ENCODE data around the gene NCOA5. TPM values are rescaled to one million over a fixed set of nuclear protein-coding genes. Genes with fewer than 3 reads are reported as not detected.

Gene NCOA5
- total RNA-seq, 1 experiment from 2014 or later, result 34.4 TPM

DNA sequence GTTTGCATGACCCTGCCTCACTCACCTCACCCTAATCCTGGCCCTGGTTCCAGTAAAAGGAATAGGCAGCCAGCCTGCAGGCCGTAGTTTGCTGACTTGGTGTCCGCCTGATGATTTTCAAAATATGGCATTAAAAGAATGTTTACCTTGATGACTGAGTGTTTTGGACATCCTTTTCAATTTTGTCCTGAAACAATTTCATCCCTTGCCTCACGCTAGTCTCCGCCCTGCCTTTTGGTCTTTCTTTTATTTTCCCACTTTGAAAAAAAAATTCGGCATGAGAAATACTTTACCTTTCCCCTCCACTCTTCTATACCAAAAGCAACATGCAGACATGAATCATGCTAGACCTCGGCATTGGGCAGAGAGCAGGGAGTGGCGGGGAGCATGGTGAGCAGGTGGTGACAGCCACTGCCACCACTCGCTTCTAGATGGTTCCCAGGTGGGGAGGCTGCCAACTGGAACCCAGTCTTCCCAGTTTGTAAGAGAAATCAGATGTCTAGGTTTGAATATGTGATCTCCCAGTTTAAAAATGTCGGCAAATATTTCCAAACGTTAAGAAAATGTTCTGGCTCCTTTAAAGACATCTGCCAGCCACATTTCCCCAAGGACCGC is 37.7 kb upstream of the NCOA5 start:
- CTCF ChIA-PET, result interaction anchor here (0.6 to 1.2 kb wide), 5 partner anchors 105 to 337 kb away, joined by 3 to 4 read pairs (median 4); no protein-coding TSS in a partner anchor
- peaks cover 97% of the 10 kb centered on the region for H3K27me3 Mint-ChIP-seq (ENCODE audit: unreplicated experiment)
- TF ChIP-seq, protein P1, sequence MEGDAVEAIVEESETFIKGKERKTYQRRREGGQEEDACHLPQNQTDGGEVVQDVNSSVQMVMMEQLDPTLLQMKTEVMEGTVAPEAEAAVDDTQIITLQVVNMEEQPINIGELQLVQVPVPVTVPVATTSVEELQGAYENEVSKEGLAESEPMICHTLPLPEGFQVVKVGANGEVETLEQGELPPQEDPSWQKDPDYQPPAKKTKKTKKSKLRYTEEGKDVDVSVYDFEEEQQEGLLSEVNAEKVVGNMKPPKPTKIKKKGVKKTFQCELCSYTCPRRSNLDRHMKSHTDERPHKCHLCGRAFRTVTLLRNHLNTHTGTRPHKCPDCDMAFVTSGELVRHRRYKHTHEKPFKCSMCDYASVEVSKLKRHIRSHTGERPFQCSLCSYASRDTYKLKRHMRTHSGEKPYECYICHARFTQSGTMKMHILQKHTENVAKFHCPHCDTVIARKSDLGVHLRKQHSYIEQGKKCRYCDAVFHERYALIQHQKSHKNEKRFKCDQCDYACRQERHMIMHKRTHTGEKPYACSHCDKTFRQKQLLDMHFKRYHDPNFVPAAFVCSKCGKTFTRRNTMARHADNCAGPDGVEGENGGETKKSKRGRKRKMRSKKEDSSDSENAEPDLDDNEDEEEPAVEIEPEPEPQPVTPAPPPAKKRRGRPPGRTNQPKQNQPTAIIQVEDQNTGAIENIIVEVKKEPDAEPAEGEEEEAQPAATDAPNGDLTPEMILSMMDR (IDR thresholded peaks at IDR 0.05; ENCODE audit: unreplicated experiment), result no peak
- no TSS peak for BruUV-seq (replicated peaks)
- no peak for DNase-seq
- no peaks in the 10 kb centered on the region for H3K36me3 Mint-ChIP-seq (ENCODE audit: insufficient read depth, unreplicated experiment)
- no peaks in the 10 kb centered on the region for H3K4me1 Mint-ChIP-seq (ENCODE audit: low read depth, unreplicated experiment)
- no peak overlapping the region for H3K4me3 Mint-ChIP-seq (ENCODE audit: low read depth, unreplicated experiment)
- H3K9me3 Mint-ChIP-seq (ENCODE audit: low read depth, unreplicated experiment), result no peaks in the 10 kb centered on the region
- H3K27ac Mint-ChIP-seq (ENCODE audit: unreplicated experiment), result no peak overlapping the region
- intact Hi-C loops (cut with micrococcal nuclease; ENCODE audit: unreplicated experiment), result loop anchor here (2.0 kb wide), 1 partner anchor 189 kb away; no protein-coding TSS in a partner anchor

DNA sequence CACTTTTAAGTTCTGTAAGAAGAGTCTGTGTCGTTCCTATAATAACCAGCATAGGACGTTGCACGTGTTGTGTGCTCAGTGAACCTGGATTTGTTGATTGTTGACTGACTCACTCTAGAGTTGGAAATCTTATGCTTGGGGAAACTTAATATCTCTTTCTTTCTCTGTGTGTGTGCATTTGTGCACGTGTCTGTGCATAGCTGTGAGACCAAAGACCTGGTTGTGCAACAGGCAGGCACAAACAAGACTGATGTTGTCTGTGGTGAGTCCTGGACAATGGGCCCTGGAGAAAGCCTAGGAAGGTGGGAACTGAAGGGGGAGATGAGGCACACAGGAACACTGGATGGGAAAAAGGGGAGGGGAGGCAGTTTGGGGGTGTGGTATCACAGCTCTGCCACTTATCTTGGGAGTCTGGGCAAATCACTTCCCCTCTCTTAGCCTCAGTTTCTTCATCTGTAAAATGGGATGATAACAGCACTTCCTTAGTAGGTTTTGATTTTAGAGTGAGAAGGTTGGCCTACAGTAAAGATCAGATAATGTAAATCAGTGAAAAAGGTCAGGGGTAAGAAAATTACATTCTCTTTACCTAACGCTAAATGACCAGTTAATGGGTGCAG is 36.8 kb upstream of the NCOA5 start:
- CTCF ChIA-PET, result interaction anchor here (0.6 kb wide), 1 partner anchor 161 kb away, joined by 3 read pairs; no protein-coding TSS in a partner anchor
- H3K9me3 Mint-ChIP-seq (ENCODE audit: low read depth, unreplicated experiment), result no peaks in the 10 kb centered on the region

DNA sequence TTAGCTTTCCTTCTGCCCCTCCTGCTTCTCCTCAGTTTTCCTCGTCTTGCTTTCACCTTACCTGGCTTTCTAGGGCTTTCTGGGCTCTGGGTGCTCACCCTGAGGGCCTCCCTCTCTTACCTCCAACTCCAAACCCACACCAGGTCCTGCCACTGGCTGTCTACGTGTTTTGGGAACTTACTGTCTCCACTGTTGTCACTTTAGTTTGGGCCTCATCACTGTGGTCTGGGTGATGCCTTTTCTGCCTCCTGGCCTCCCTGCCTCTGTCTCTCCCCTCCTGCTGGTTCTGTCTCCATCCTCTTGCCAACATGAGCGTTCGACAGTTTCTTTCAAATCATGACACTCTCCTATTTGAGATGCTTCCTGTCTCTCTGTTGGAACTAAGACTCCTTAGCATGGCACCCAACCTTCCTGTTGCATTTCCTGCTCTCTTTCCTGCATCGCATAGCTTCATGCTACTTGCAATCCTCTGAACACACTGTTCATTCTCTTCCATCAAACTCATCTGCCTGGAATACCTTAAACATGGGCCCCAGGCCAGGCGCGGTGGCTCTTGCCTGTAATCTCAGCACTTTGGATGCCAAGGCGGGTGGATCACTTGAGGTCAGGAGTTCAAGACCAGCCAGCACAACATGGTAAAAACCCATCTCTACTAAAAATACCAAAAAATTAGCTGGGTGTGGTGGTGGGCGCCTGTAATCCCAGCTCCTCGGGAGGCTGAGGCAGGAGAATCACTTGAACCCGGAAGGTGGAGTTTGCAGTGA is 33.9 kb upstream of the NCOA5 start:
- Mint-ChIP-seq H3K27ac (ENCODE audit: unreplicated experiment) (no peak overlapping the region), H3K9me3 (ENCODE audit: low read depth, unreplicated experiment) (no peaks in the 10 kb centered on the region), H3K36me3 (ENCODE audit: insufficient read depth, unreplicated experiment) (no peaks in the 10 kb centered on the region), H3K27me3 (ENCODE audit: unreplicated experiment) (peaks cover 79% of the 10 kb centered on the region), H3K4me3 (ENCODE audit: low read depth, unreplicated experiment) (no peak overlapping the region), H3K4me1 (ENCODE audit: low read depth, unreplicated experiment) (peaks cover 8% of the 10 kb centered on the region)
- no TSS peak for BruUV-seq (replicated peaks)
- intact Hi-C loops (cut with micrococcal nuclease; ENCODE audit: unreplicated experiment), result no loop called here
- no peak for DNase-seq
- TF ChIP-seq, protein P1 (IDR thresholded peaks at IDR 0.05; ENCODE audit: unreplicated experiment), result no peak
- CTCF ChIA-PET, result no interaction called here

More for the DNA sequence above, 36.8 kb upstream of the NCOA5 start:
- no peak overlapping the region for H3K27ac Mint-ChIP-seq (ENCODE audit: unreplicated experiment)
- no peak overlapping the region for H3K4me3 Mint-ChIP-seq (ENCODE audit: low read depth, unreplicated experiment)
- DNase-seq, result no peak
- TF ChIP-seq, protein P1 (IDR thresholded peaks at IDR 0.05; ENCODE audit: unreplicated experiment), result no peak
- intact Hi-C loops (cut with micrococcal nuclease; ENCODE audit: unreplicated experiment), result no loop called here
- peaks cover 8% of the 10 kb centered on the region for H3K4me1 Mint-ChIP-seq (ENCODE audit: low read depth, unreplicated experiment)
- BruUV-seq (replicated peaks), result no TSS peak
- no peaks in the 10 kb centered on the region for H3K36me3 Mint-ChIP-seq (ENCODE audit: insufficient read depth, unreplicated experiment)
- H3K27me3 Mint-ChIP-seq (ENCODE audit: unreplicated experiment), result peaks cover 97% of the 10 kb centered on the region

DNA sequence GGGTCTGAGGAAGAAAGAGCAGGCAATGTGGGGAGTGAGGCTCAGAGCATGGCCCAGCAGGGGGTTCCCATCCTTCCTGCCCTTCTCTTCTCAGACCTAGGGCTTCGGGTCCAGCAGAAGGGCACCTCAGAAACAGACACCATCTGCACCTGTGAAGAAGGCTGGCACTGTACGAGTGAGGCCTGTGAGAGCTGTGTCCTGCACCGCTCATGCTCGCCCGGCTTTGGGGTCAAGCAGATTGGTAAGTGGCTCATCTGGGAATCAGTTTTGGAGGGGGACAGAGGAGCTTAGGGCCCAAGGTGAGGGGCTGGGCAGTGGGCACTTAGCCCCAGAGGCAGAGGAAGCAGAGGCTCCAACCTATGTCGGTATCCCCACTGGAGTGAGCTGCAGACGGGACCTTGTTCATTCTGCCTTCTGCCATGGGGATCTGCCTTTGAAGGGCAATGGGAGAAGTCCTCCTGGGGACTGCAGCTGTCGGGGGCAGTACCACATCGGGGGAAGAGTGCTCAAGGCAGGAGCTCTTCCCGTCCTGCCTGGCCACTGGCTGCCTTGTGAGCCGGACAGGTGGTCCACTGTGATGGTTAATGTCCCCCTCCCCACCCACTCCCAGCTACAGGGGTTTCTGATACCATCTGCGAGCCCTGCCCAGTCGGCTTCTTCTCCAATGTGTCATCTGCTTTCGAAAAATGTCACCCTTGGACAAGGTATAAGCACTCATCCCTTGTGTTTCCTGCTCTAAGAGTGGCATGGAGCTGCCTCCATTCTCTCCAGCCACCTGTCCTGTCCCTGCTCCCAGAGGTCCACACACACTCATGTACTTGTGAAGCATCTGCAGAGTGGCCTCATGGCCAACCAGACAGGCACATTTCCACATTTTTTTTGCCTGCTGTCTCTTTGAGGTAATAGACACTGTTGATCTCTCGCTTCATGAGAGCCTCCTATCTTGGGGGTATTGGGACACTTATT is 33.0 kb upstream of the NCOA5 start:
- TF ChIP-seq, protein P1 (IDR thresholded peaks at IDR 0.05; ENCODE audit: unreplicated experiment), result no peak
- CTCF ChIA-PET, result no interaction called here
- intact Hi-C loops (cut with micrococcal nuclease; ENCODE audit: unreplicated experiment), result no loop called here
- Mint-ChIP-seq H3K27ac (ENCODE audit: unreplicated experiment) (no peak overlapping the region), H3K27me3 (ENCODE audit: unreplicated experiment) (peaks cover 70% of the 10 kb centered on the region), H3K9me3 (ENCODE audit: low read depth, unreplicated experiment) (no peaks in the 10 kb centered on the region), H3K4me1 (ENCODE audit: low read depth, unreplicated experiment) (peaks cover 8% of the 10 kb centered on the region), H3K36me3 (ENCODE audit: insufficient read depth, unreplicated experiment) (peaks cover 6% of the 10 kb centered on the region), H3K4me3 (ENCODE audit: low read depth, unreplicated experiment) (no peak overlapping the region)
- no peak for DNase-seq
- BruUV-seq (replicated peaks), result no TSS peak

Measured in Calu3 (cell line).